GM12801 (cell line): Measurements from ENCODE around the gene OR6K6.

ENCODE experiments used
- TF ChIP-seq, protein P1 (sequence below): IDR thresholded peaks from one replicate; pipeline ENCODE4 v1.5.1; 2011; ENCODE audit warnings: control low read depth; ENCODE audit not compliant: insufficient read length; ENCODE audit errors: extremely low read depth

The OR6K6 gene, protein sequence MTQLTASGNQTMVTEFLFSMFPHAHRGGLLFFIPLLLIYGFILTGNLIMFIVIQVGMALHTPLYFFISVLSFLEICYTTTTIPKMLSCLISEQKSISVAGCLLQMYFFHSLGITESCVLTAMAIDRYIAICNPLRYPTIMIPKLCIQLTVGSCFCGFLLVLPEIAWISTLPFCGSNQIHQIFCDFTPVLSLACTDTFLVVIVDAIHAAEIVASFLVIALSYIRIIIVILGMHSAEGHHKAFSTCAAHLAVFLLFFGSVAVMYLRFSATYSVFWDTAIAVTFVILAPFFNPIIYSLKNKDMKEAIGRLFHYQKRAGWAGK

DNA sequence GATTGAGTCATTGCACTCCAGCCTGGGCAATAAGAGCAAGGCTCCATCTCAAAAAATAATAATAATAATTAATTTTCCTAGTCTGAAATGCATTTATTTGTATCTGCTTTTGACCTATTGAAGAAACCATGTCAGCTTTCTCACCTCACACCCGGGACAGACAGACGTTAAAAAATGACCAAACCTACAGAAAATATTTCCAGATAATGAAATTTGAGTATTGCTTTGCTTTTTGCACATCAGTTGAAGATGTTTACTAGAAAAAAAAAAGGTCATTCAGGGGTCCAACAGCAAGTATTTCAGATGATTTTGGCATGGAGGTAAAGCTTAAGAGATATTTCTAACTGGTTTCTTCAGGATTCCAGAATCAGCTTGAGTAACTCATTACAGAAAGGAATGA, at the start of gene OR6K6:
Gene OR6K6 (plus strand): TSS at position 301 of the 400 bp plus-strand sequence. CDS start 168 bp downstream, outside the sequence.
- TF ChIP-seq, protein P1, sequence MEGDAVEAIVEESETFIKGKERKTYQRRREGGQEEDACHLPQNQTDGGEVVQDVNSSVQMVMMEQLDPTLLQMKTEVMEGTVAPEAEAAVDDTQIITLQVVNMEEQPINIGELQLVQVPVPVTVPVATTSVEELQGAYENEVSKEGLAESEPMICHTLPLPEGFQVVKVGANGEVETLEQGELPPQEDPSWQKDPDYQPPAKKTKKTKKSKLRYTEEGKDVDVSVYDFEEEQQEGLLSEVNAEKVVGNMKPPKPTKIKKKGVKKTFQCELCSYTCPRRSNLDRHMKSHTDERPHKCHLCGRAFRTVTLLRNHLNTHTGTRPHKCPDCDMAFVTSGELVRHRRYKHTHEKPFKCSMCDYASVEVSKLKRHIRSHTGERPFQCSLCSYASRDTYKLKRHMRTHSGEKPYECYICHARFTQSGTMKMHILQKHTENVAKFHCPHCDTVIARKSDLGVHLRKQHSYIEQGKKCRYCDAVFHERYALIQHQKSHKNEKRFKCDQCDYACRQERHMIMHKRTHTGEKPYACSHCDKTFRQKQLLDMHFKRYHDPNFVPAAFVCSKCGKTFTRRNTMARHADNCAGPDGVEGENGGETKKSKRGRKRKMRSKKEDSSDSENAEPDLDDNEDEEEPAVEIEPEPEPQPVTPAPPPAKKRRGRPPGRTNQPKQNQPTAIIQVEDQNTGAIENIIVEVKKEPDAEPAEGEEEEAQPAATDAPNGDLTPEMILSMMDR, result no peak

DNA sequence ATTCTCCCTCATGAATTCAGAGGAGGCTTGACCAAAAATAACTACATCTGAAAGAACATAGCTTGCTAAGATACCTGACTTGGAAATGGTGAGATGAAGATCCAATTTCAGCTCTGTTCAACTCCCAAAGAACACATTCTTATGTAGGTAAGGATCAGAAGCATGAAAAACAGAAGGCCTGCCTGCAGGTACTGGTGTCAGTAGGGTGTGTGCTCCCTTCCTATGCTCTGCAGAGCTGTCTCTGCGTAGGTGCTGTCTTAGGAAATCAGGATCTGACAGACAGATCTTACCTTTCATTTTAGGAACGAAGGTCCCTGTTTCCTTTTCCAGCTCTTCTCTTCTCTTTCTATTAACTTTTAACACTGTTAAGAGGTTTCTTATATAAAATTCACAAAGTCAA, 48.4 kb upstream of the OR6K6 start:
- TF ChIP-seq, protein P1, result no peak

DNA sequence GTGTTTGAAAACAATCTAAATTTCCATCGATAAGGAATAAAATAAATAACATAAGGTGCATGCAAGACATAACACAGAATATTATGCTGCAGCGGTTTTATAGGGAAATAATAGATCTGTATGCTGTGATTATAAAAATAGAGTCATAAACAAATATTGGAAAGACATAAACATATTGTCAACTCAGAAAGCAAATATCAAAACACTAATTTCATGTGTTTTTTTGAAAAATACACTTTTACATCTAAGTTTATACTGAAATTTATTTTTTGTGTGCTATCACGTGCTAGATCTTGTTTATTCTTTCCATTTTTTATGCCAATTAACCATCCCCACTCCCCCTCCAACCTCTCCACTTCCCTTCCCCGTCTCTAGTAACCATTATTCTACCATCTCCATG, 43.4 kb upstream of the OR6K6 start:
- TF ChIP-seq, protein P1, result no peak

DNA sequence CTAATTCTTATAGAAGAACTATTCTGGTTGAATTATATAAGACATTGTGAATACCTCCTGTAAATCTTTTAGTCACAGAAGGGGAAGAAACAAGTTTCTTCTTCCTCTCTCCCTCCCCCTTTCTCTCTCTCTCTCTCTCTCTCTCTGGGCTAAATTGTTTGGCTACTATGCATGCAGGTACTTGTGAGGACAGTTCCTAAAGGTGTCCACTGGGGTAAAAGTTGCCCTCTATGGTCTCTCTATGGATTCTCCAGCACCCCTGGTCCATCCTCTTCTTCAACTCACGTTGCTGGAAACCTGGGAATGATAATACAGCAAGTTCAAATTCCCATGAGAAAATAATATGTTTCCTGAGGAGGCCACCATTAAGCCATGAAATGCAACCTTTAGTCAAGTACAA, 39.8 kb upstream of the OR6K6 start:
- TF ChIP-seq, protein P1, result no peak

DNA sequence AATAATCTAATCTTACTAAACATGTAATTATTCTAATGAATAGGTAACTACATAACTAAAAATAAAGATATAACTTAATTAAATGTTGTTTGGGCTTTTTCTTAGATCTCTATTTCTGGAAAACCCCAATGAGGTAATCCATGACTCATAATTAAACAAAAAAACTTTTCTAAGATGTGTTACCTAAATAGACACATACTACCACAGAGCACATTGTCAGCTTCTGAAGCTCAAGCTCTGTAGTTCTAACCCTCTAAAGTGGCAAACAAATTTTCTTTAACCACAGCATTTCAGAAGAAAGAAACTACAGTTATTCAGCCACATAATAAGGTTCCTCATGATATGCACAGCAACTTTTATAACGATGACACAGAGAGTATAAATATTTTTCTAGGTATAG, 38.2 kb upstream of the OR6K6 start:
- TF ChIP-seq, protein P1, result no peak

DNA sequence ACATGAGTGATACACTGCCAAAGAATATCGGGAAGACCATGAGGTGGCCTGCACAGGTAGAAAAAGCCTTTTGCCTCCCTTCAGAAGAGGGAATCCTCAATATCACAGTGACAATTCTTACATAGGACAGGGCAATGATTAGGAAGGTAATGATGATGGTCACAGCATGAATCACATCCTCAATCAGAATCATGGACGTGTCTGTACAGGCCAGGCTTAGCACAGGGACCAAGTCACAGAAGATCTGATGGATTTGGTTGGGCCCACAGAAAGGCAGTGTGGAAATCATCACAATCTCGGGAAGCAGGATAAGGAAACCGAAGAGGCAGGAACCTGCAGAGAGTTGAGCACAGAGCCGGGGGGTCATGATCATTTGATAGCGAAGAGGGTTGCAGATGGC, 37.2 kb upstream of the OR6K6 start:
- TF ChIP-seq, protein P1, result no peak

DNA sequence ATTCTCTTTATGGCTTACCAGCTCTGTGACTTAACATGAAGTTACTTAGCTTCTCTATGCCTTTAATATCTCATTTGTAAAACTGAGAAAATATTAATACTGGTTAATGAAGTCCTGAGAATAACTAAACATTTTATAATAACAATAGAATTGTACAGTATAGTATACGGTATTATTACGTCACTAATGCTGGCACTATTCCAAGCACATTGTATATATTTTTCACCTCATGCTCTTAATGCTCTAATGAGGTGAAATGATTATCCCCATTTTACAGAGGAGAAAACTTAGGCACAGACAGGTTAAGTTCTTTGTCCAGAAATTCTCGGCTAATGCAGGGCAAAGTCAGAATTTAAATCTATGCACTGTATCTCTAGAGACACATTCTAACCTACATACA, 34.9 kb upstream of the OR6K6 start:
- TF ChIP-seq, protein P1, result no peak
